ENCODE data around the gene INPP5B. TPM values are rescaled to one million over a fixed set of nuclear protein-coding genes. Genes with fewer than 3 reads are reported as not detected.

The INPP5B gene
- total and polyA plus RNA-seq, 11 donors = 6.5 to 16.2 (median 12.1) TPM

DNA sequence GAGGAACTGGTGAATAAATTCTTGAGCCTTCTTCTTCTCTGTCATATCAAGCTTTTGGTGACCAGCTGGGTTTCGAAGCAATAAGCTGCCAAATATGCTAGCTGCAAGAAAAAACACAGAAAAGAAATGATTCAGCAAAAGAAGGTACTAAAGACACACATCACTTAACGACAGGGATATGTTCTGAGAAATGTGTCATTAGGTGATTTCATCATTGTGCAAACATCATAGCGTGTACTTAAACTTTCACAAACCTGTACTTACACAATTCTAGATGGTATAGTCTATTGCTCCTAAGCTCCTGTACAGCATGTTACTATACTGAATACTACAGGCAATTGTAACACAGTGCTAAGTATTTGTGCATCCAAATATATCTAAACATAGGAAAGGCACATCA is 84.5 kb downstream of the INPP5B start:
- no peak overlapping the region for H3K27ac ChIP-seq
- 86 to 92% (median 89%) methylated on average over 3 of the region's 3 CpGs for WGBS, 4 donors
- peaks cover 0 to 24% (median 15%) of the 10 kb centered on the region in 12 donors for H3K4me1 ChIP-seq
- H3K36me3 ChIP-seq = peaks cover 0 to 67% (median 64%) of the 10 kb centered on the region in 9 donors
- ATAC-seq (no peak), DNase-seq (no peak)
- H3K4me3 ChIP-seq = no peak overlapping the region
- intact Hi-C loops (cut with DNase I) = loop anchor here in 4 of 10 donors (5.0 to 10.0 kb wide), 4 partner anchors 50 to 170 kb away; partner anchors contain the start of gene CDCA8 (in 2 of the 4)
- H3K9me3 ChIP-seq = no peaks in the 10 kb centered on the region
- no peaks in the 10 kb centered on the region for H3K27me3 ChIP-seq
- TF ChIP-seq, protein P1, sequence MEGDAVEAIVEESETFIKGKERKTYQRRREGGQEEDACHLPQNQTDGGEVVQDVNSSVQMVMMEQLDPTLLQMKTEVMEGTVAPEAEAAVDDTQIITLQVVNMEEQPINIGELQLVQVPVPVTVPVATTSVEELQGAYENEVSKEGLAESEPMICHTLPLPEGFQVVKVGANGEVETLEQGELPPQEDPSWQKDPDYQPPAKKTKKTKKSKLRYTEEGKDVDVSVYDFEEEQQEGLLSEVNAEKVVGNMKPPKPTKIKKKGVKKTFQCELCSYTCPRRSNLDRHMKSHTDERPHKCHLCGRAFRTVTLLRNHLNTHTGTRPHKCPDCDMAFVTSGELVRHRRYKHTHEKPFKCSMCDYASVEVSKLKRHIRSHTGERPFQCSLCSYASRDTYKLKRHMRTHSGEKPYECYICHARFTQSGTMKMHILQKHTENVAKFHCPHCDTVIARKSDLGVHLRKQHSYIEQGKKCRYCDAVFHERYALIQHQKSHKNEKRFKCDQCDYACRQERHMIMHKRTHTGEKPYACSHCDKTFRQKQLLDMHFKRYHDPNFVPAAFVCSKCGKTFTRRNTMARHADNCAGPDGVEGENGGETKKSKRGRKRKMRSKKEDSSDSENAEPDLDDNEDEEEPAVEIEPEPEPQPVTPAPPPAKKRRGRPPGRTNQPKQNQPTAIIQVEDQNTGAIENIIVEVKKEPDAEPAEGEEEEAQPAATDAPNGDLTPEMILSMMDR (IDR thresholded peaks at IDR 0.05) = no peak
- no peak for TF ChIP-seq POLR2A (IDR thresholded peaks at IDR 0.05)

DNA sequence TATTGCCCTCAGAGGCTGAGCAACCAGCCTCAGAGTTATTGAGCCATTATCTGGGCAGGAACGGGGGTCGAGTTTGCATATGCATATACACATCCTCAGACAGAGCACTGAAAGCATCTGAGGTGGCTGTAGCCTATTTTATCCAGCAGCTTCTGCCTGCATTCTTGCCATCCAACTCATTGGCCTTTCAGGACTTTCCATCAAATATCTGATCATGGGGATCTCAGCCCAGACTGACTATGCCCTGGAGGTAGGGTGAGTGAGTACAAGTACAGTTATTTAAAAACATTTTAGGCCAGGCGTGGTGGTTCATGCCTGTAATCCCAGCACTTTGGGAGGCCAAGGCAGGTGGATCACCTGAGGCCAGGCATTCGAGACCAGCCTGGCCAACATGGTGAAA is 85.7 kb downstream of the INPP5B start:
- no peaks in the 10 kb centered on the region for H3K27me3 ChIP-seq
- H3K4me1 ChIP-seq = peaks cover 0 to 35% (median 24%) of the 10 kb centered on the region in 12 donors
- H3K36me3 ChIP-seq = peaks cover 0 to 67% (median 64%) of the 10 kb centered on the region in 9 donors
- no peak overlapping the region for H3K4me3 ChIP-seq
- no peaks in the 10 kb centered on the region for H3K9me3 ChIP-seq
- no peak for TF ChIP-seq POLR2A (IDR thresholded peaks at IDR 0.05)
- TF ChIP-seq, protein P1 (IDR thresholded peaks at IDR 0.05) = no peak
- no peak for DNase-seq
- 92 to 94% (median 93%) methylated on average over 4 of the region's 4 CpGs for WGBS, 4 donors
- ATAC-seq = no peak
- intact Hi-C loops (cut with DNase I) = loop anchor here in 4 of 10 donors (5.0 to 10.0 kb wide), 4 partner anchors 49 to 169 kb away; partner anchors contain the start of gene CDCA8 (in 2 of the 4)
- H3K27ac ChIP-seq = peak overlapping the region in 1 of 12 donors; percentile 97

DNA sequence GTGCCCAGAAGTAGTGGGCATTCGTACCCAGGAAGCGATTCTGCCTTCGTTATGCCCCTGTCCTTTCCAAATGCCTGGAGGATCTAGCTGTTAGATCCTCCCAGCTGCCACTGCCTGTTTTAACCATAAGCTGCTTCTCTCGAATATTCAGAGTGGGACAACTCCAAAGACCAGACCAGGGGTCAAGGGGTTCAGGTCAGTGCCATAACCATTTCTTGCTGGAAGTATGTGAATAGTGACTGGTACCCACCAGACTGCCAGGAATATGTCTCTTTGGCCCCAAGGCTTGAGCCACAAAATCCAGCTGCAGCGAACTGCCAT is 86.5 kb downstream of the INPP5B start:
- Histone ChIP-seq H3K4me3 (peak overlapping the region; percentile 60 to 98 (median 86)), H3K36me3 (peaks cover 0 to 67% (median 59%) of the 10 kb centered on the region in 9 donors), H3K27ac (peak overlapping the region in 11 of 12 donors; percentile 86 to 97 (median 95)), H3K27me3 (no peaks in the 10 kb centered on the region), H3K4me1 (peaks cover 0 to 44% (median 30%) of the 10 kb centered on the region in 12 donors), H3K9me3 (no peaks in the 10 kb centered on the region)
- no peak for DNase-seq
- TF ChIP-seq POLR2A (IDR thresholded peaks at IDR 0.05) = no peak
- TF ChIP-seq, protein P1 (IDR thresholded peaks at IDR 0.05) = peak in 3 of 12 donors; percentile 20 to 31 (median 25)
- 27 to 30% (median 28%) methylated on average over 5 of the region's 5 CpGs for WGBS, 4 donors
- no peak for ATAC-seq
- intact Hi-C loops (cut with DNase I) = loop anchor here in 4 of 10 donors (5.0 to 10.0 kb wide), 4 partner anchors 48 to 168 kb away; partner anchors contain the start of gene CDCA8 (in 2 of the 4)

DNA sequence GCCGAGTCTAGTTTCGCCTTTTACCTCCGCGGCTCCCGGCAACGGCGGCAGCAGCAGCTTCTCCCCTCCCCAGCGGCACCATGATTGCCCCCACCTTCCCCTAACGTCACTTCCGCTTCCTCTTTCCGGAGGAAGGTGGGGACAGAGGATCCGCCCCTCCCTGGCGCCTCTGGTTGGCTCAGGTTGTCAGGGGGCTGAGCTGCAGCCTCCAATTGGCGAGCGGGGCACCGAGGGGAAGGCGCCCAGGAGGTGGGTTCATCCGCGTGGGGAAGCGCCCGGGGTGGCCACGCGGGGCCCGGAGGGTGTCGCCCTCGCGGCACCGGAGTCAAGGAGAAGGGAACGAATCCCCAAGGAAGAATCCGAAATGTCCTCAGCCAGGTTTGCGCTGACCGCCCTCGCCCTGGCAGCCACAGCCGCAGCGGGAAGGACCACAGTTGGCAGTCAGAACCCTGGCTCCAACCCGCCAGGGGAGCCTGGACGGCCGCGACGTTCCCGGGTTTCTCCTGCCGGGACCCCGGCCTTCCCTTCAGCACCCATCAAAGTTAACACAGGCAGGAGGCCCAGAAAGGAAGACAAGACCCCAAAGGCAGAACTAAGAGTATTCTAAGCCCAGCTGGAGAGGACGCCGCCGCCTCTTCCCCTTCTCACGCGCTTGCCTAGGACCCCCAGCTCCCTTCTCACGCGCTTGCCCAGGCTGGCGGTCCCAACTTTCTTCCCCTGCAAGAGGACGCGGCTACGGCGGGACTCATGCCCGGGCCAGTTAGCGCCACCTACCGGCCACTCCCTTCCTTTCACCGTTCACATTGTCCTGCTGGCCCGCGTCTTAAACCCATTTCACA is 87.1 kb downstream of the INPP5B start, which contains the start of gene MTF1:
MTF1 (minus strand) TSS at position 86 of the 839 bp plus-strand sequence. CDS start 1,934 bp downstream, outside the sequence.
- peak in 1 of 2 donors; percentile 87 for TF ChIP-seq POLR2A (IDR thresholded peaks at IDR 0.05)
- TF ChIP-seq, protein P1 (IDR thresholded peaks at IDR 0.05) = peak; percentile 85 to 97 (median 92)
- Histone ChIP-seq H3K27me3 (no peaks in the 10 kb centered on the region), H3K4me3 (peak within 1 kb of the TSS; percentile 60 to 98 (median 86)), H3K4me1 (peaks cover 0 to 47% (median 32%) of the 10 kb centered on the region in 12 donors), H3K27ac (peak within 1 kb of the TSS; percentile 22 to 97 (median 93)), H3K9me3 (no peaks in the 10 kb centered on the region), H3K36me3 (peaks cover 0 to 67% (median 59%) of the 10 kb centered on the region in 9 donors)
- peak; percentile 98 to 99 (median 98) for DNase-seq
- 0 to 1% (median 0%) methylated on average over 28 to 61 of the region's 61 CpGs for WGBS, 4 donors
- intact Hi-C loops (cut with DNase I) = loop anchor here in 8 of 10 donors (1.0 to 10.0 kb wide), 10 partner anchors 47 to 167 kb away; partner anchors contain the start of genes CDCA8 (in 6 of the 8), YRDC (in 5 of the 8) and C1orf122 (in 3 of the 8)
- peak; percentile 99 for ATAC-seq

Measured in heart left ventricle (tissue), 16 donors.